ENCODE results near the gene RSPH9. TPM values are rescaled to one million over a fixed set of nuclear protein-coding genes. Genes with fewer than 3 reads are reported as not detected.
"Not testable (repeated sequence)": the region's sequence is repeated elsewhere in the genome, so short reads cannot be mapped to it uniquely, and the experiment has no call there.

The RSPH9 gene
- total RNA-seq, 1 donor from 2014 or later: 0.68 TPM

GRCh38 chr6:43683708-43684455 is 39.0 kb downstream of the RSPH9 start:
- DNase-seq (ENCODE audit: low spot score): no peak

- no peak for DNase-seq (ENCODE audit: low spot score)
These were observed 42.2 kb downstream of the RSPH9 start for GRCh38 chr6:43687079-43687436.

- peak; percentile 86 for DNase-seq (ENCODE audit: low spot score)
These were observed 42.9 kb downstream of the RSPH9 start, which contains the start of gene MRPS18A for GRCh38 chr6:43687437-43688347. Gene MRPS18A, minus strand, starts transcription at chr6:43687791. Its CDS starts 12 bp downstream, at chr6:43687779.

GRCh38 chr6:43689421-43689820 is 44.6 kb downstream of the RSPH9 start:
- no peak for DNase-seq (ENCODE audit: low spot score)

GRCh38 chr6:43695215-43695966 is 50.6 kb downstream of the RSPH9 start:
- DNase-seq (ENCODE audit: low spot score): no peak

- no peak for DNase-seq (ENCODE audit: low spot score)
These were observed 51.1 kb downstream of the RSPH9 start for GRCh38 chr6:43695967-43696291.

- no peak for DNase-seq (ENCODE audit: low spot score)
These were observed 52.6 kb downstream of the RSPH9 start for GRCh38 chr6:43697421-43697820.

GRCh38 chr6:43698584-43699349 is 53.9 kb downstream of the RSPH9 start:
- no peak for DNase-seq (ENCODE audit: low spot score)

GRCh38 chr6:43699564-43700186 is 54.8 kb downstream of the RSPH9 start:
- no peak for DNase-seq (ENCODE audit: low spot score)

GRCh38 chr6:43700939-43701560 is 56.2 kb downstream of the RSPH9 start:
- DNase-seq (ENCODE audit: low spot score): not testable (repeated sequence)

- no peak for DNase-seq (ENCODE audit: low spot score)
These were observed 57.3 kb downstream of the RSPH9 start for GRCh38 chr6:43702171-43702533.

- DNase-seq (ENCODE audit: low spot score): peak; percentile 93
These were observed 58.0 kb downstream of the RSPH9 start for GRCh38 chr6:43702534-43703440.

GRCh38 chr6:43703512-43704429 is 58.9 kb downstream of the RSPH9 start:
- no peak for DNase-seq (ENCODE audit: low spot score)

GRCh38 chr6:43705996-43706395 is 61.2 kb downstream of the RSPH9 start:
- no peak for DNase-seq (ENCODE audit: low spot score)

- no peak for DNase-seq (ENCODE audit: low spot score)
These were observed 62.0 kb downstream of the RSPH9 start for GRCh38 chr6:43706788-43707187.

- no peak for DNase-seq (ENCODE audit: low spot score)
These were observed 62.4 kb downstream of the RSPH9 start for GRCh38 chr6:43707269-43707668.

GRCh38 chr6:43707767-43708166 is 62.9 kb downstream of the RSPH9 start:
- DNase-seq (ENCODE audit: low spot score): no peak

- DNase-seq (ENCODE audit: low spot score): no peak
These were observed 64.2 kb downstream of the RSPH9 start for GRCh38 chr6:43708860-43709653.
